Central memory CD8-positive, alpha-beta T cell (primary cell): ENCODE measurements around the gene TBX6.

ENCODE experiments used
- ATAC-seq: fragments of 150-1000 bp; cut with Tn5 transposase; replicated peaks from 2 replicates; pipeline ENCODE4 v1.10.0; 2022; ENCODE audit warnings: mild to moderate bottlenecking, moderate FRiP score, moderate number of reproducible peaks; ENCODE audit not compliant: poor library complexity, severe bottlenecking; ENCODE audit errors: extremely low read depth
- DNase-seq, 2 donors: peaks; one replicate each; pipeline ENCODE4 v3.0.0; 2021; ENCODE audit warnings: low spot score in 2 of 2
- H3K27ac Mint-ChIP-seq: one replicate; pipeline ENCODE4 v1.8.0; 2022; ENCODE audit warnings: low read depth, mild to moderate bottlenecking, moderate library complexity, mixed read lengths
- H3K27me3 Mint-ChIP-seq: one replicate; pipeline ENCODE4 v1.8.0; 2022; ENCODE audit warnings: mixed read lengths
- H3K36me3 Mint-ChIP-seq: one replicate; pipeline ENCODE4 v1.8.0; 2022; ENCODE audit warnings: mild to moderate bottlenecking, moderate library complexity, mixed read lengths; ENCODE audit not compliant: insufficient read depth
- H3K4me1 Mint-ChIP-seq: one replicate; pipeline ENCODE4 v1.8.0; 2022; ENCODE audit warnings: mixed read lengths
- H3K4me3 Mint-ChIP-seq: one replicate; pipeline ENCODE4 v1.8.0; 2022; ENCODE audit warnings: mild to moderate bottlenecking, moderate library complexity, mixed read lengths
- H3K9me3 Mint-ChIP-seq: one replicate; pipeline ENCODE4 v1.8.0; 2022; ENCODE audit warnings: mixed read lengths

The TBX6 gene

DNA sequence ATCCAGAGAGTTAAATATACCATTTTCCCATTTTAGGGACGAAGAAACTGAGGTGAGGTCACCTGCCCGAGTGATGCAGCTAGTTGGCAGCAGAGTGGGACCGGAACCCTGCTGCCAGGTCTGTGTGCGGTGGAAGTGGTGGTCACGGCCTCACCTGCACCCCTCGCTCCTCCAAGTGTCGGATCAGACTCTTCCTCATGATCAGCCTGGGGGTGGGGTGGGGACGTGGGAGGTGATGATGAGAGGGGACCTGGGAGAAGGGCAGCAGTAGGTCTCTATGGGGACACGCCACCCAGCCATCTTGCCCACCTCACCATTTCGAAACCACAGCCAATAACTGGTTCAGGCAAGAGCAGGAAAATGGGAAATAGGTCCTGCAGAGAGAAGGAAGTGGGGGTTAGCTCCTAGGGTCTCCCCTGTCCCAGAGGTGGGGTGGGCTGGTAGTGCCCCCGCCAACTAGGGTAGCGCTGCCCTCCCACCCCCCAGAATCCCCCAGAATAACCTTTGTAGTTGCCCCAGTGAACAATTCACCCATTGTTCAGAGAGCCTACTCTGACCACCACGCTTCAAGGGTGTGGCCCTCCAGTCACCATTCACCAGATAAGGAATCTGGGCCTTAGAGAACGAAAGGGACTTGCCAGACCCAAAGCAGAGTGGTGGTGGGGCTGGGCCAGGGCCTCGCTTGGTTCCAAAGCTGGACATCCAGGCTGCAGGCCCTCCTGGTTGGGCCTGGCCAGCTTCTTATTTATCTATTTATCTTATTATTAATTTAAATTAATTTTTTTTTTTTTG lies 16.5 kb upstream of the TBX6 start:
- H3K4me3 Mint-ChIP-seq, result no peak overlapping the region
- ATAC-seq (no peak), DNase-seq (no peak)
- H3K4me1 Mint-ChIP-seq, result peaks cover 4% of the 10 kb centered on the region
- peaks cover 11% of the 10 kb centered on the region for H3K36me3 Mint-ChIP-seq
- no peak overlapping the region for H3K27ac Mint-ChIP-seq
- no peaks in the 10 kb centered on the region for H3K9me3 Mint-ChIP-seq
- no peaks in the 10 kb centered on the region for H3K27me3 Mint-ChIP-seq

GRCh38 chr16:30104492-30104891 lies 12.8 kb upstream of the TBX6 start:
- Mint-ChIP-seq H3K27me3 (no peaks in the 10 kb centered on the region), H3K9me3 (no peaks in the 10 kb centered on the region), H3K4me1 (no peaks in the 10 kb centered on the region), H3K4me3 (no peak overlapping the region), H3K27ac (peak overlapping the region; percentile 40), H3K36me3 (peaks cover 7% of the 10 kb centered on the region)
- no peak for DNase-seq
- ATAC-seq, result no peak

DNA sequence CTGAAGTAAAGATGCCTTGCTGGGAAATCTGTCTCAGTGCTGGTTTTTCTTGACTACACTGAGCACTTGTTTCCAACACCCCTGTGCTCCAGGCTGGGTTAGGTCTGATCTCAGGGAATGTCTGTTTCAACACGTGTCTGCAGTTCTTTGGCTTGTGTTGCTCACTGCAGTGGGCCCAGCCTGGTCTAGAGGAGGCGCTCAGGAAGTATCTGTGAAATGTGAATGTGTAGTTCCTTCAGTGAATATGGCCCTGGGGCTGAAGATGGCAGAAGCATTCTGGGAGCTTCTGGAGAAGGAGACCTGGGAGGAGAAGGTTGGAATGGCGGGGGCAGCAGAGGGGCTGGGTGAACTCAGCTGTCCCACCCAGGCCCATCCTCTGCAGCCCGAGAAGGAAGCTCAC lies 12.4 kb upstream of the TBX6 start:
- Mint-ChIP-seq H3K9me3 (no peaks in the 10 kb centered on the region), H3K4me1 (no peaks in the 10 kb centered on the region), H3K27me3 (no peaks in the 10 kb centered on the region), H3K36me3 (peaks cover 7% of the 10 kb centered on the region), H3K4me3 (no peak overlapping the region), H3K27ac (peak overlapping the region; percentile 40)
- ATAC-seq (no peak), DNase-seq (no peak)

GRCh38 chr16:30096862-30097563 lies 5.3 kb upstream of the TBX6 start:
- peaks cover 6% of the 10 kb centered on the region for H3K9me3 Mint-ChIP-seq
- no peak for ATAC-seq
- no peaks in the 10 kb centered on the region for H3K27me3 Mint-ChIP-seq
- DNase-seq, result no peak
- peaks cover 36% of the 10 kb centered on the region for H3K4me1 Mint-ChIP-seq
- H3K27ac Mint-ChIP-seq, result peak overlapping the region; percentile 79
- H3K4me3 Mint-ChIP-seq, result peak overlapping the region; percentile 88
- peaks cover 25% of the 10 kb centered on the region for H3K36me3 Mint-ChIP-seq

DNA sequence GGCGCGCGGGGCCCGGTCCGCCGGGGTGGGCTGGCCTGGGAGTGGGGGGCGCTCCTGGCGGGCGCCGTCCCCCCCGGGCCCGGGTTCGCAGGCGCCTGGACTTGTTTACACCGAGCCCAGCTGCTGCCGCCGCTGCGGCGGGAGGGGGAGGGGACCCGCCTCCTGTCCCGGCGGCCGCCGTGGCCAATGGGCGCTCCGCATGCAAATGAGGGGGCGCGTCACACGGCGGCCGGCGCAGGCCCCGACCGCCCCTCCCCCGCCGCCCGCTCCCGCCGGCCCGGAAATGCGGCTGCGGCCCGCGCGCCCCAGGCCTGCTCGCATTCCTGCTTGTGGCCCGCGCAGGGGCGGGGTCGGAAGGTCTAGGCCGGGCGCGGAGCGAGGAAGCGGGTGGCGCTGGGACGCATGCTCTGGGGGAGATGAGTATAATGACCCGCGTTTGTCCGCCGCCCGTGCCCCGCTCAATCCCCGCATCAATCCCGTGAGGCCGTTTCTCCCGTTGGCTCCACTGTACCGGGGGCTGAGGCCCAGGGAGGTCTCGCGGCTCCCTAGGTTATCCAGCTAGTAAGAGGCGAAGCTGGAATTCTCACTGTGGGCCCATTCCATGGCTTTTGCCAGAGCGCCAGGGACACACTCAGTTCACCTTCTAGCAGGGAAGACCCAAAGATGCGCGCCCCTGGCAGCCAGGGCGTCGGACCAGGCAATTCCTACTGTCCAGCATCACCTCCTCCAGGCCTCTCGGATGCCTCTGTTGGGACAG lies 4.6 kb upstream of the TBX6 start, which contains the start of gene YPEL3:
YPEL3 (minus strand) TSS at position 109 of the 757 bp plus-strand sequence. CDS start 731 bp downstream, outside the sequence.
- H3K4me3 Mint-ChIP-seq, result peak within 1 kb of the TSS; percentile 88
- DNase-seq (peak; percentile 74 to 83), ATAC-seq (peak; percentile 69)
- H3K9me3 Mint-ChIP-seq, result peaks cover 6% of the 10 kb centered on the region
- H3K4me1 Mint-ChIP-seq, result peaks cover 42% of the 10 kb centered on the region
- H3K36me3 Mint-ChIP-seq, result peaks cover 26% of the 10 kb centered on the region
- no peaks in the 10 kb centered on the region for H3K27me3 Mint-ChIP-seq
- H3K27ac Mint-ChIP-seq, result peak within 1 kb of the TSS; percentile 95

GRCh38 chr16:30095166-30096078 lies 3.7 kb upstream of the TBX6 start:
- Mint-ChIP-seq H3K36me3 (peaks cover 26% of the 10 kb centered on the region), H3K27me3 (no peaks in the 10 kb centered on the region), H3K27ac (peak overlapping the region; percentile 95), H3K4me1 (peaks cover 42% of the 10 kb centered on the region), H3K9me3 (peaks cover 6% of the 10 kb centered on the region), H3K4me3 (peak overlapping the region; percentile 88)
- ATAC-seq (no peak), DNase-seq (no peak)

- Mint-ChIP-seq H3K27me3 (no peaks in the 10 kb centered on the region), H3K27ac (peak overlapping the region; percentile 95), H3K4me1 (peaks cover 42% of the 10 kb centered on the region), H3K9me3 (peaks cover 6% of the 10 kb centered on the region), H3K36me3 (peaks cover 26% of the 10 kb centered on the region), H3K4me3 (peak overlapping the region; percentile 88)
- no peak for ATAC-seq
- DNase-seq, result no peak
Observed at GRCh38 chr16:30094541-30095165, 2.9 kb upstream of the TBX6 start.

GRCh38 chr16:30092373-30093010 lies 768 bp upstream of the TBX6 start:
- Mint-ChIP-seq H3K4me3 (peak overlapping the region; percentile 81), H3K36me3 (peaks cover 25% of the 10 kb centered on the region)

DNA sequence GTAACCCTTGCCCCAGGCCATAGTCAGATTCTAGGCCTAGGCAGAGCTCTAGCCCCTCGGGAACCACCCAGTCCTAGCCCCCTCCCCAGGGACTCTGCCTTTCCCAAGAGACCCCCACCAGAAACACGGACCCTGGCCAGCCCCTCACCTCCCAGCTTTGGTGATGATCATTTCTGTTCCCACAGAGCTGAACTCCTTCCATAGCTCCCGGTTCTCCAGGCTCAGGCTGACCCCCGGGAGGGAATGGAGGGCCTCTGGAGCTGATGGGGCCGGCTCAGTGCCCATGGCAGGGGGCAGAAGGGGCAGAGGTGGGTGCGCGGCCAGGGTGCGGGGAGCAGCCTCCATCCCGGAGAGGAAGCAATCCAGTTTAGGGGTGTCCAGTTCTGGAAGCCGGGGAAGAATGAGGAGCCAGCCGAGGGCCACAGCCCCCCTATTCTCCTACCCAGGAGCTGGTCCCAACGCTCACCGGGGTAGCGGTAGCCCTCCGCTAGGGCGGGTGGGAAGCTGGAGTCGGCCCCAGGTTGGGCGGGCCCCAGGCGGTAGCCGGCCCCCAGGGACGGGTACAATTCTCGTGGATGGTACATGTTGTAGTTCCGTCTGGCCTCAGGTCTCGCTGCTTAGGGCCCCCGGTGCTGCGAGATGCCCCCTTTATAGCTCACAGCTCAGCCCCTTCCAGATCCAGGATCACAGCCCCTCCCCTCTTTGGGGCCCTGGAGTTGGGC lies 953 bp downstream of the TBX6 start:
- no peak for ATAC-seq
- peak overlapping the region; percentile 49 for H3K27ac Mint-ChIP-seq
- no peaks in the 10 kb centered on the region for H3K9me3 Mint-ChIP-seq
- H3K4me3 Mint-ChIP-seq, result no peak overlapping the region
- no peaks in the 10 kb centered on the region for H3K27me3 Mint-ChIP-seq
- DNase-seq, result no peak
- peaks cover 22% of the 10 kb centered on the region for H3K36me3 Mint-ChIP-seq
- peaks cover 36% of the 10 kb centered on the region for H3K4me1 Mint-ChIP-seq

More at GRCh38 chr16:30092373-30093010, 768 bp upstream of the TBX6 start:
- Mint-ChIP-seq H3K4me1 (peaks cover 42% of the 10 kb centered on the region), H3K27me3 (no peaks in the 10 kb centered on the region), H3K9me3 (peaks cover 1% of the 10 kb centered on the region), H3K27ac (peak overlapping the region; percentile 87)
- ATAC-seq (peak; percentile 31), DNase-seq (peak; percentile 49 to 53)

DNA sequence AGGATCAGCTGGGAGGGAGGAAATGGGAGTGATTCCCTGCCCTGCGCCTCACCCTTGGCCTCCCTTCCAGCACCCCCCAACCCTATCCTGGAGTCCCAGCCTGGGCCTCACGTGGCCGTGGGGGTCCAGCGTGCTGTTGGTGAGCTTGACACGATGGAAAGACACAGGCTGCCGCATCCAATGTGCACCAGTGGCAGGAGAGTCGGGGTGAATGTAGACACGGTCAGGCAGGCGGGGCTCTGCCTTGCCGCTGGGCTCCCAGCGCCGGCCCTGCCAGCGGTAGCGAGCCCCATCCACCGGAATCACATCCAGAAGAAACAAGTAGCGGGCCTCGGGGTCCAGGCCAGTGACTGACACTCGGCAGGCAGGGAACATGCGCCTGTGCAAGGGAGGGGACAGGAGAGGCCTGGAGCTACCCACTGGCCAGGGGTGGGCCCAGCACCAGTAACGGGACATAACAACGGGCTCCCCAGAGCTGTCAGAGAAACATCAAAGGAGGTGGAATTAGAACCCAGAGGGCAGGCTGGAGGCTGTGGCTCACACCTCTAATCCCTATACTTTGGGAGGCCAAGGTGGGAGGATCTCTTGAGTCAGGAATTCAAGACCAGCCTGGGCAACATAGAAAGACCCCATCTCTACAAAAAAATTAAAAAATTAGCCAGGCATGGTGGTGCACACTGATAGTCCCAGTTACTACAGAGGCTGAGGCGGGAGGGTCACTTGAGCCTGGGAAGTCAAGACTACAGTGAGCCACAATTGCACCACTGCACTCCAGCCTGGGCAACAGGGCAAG lies 2.7 kb downstream of the TBX6 start:
- Mint-ChIP-seq H3K36me3 (peaks cover 25% of the 10 kb centered on the region), H3K4me1 (peaks cover 19% of the 10 kb centered on the region), H3K27me3 (no peaks in the 10 kb centered on the region), H3K4me3 (no peak overlapping the region), H3K27ac (no peak overlapping the region), H3K9me3 (no peaks in the 10 kb centered on the region)
- ATAC-seq (no peak), DNase-seq (no peak)
